Mucosa of gallbladder (tissue), 1 donor: ENCODE measurements around the gene MKRN2OS. TPM values are rescaled to one million over a fixed set of nuclear protein-coding genes. Genes with fewer than 3 reads are reported as not detected.

ENCODE experiments used
- DNase-seq: peaks from one replicate; pipeline ENCODE4 v3.0.0-alpha.2; 2020; ENCODE audit warnings: low spot score
- total RNA-seq: library from RNA; stranded (reverse); gene quantifications from one replicate; pipeline ENCODE4 v1.2.1, GENCODE V29; 2021
- donor health status: DM: no; HTN: no; CAD: no.

Gene MKRN2OS, protein sequence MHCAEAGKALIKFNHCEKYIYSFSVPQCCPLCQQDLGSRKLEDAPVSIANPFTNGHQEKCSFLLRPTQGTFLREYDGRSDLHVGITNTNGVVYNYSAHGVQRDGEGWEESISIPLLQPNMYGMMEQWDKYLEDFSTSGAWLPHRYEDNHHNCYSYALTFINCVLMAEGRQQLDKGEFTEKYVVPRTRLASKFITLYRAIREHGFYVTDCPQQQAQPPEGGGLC
- total RNA-seq, result 8.2 TPM

DNA sequence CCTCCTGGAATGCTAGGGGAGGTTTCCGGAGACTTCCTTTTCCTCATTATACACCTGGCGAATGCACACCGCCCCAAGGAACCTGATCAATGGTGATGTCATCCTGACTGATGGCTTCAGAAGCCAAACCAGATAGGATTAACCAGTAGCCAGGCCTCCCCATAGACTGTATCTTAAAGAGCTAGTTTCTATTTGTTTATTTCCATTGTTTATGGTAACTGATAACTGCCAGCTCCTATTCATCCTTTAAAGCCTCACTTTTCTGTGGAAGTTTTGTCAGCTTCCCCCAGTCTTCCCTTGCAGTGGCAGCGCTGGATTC, at the start of gene MKRN2OS:
Gene MKRN2OS (minus strand): TSS at position 27 of the 319 bp plus-strand sequence. CDS start 35 bp downstream, outside the sequence.
- DNase-seq, result peak; percentile 77

DNA sequence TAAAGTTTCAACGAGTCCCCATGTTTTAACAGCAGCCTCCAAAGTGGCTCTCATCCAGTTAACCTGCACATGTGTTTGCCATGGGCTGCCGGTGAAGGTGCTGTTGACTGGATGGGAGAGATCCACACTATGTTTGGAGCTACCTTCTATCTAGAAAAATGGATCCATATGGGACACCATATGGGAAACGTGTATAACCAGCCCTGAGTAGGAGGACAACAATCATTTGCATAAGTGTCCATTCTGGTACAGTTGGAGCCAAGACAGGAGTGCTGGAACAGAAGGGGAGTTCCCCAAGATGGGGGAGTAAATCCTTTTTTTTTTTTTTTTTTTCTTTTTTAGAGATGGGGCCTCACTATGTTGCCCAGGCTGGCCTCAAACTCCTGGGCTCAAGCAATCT, 48.2 kb upstream of the MKRN2OS start:
- no peak for DNase-seq

DNA sequence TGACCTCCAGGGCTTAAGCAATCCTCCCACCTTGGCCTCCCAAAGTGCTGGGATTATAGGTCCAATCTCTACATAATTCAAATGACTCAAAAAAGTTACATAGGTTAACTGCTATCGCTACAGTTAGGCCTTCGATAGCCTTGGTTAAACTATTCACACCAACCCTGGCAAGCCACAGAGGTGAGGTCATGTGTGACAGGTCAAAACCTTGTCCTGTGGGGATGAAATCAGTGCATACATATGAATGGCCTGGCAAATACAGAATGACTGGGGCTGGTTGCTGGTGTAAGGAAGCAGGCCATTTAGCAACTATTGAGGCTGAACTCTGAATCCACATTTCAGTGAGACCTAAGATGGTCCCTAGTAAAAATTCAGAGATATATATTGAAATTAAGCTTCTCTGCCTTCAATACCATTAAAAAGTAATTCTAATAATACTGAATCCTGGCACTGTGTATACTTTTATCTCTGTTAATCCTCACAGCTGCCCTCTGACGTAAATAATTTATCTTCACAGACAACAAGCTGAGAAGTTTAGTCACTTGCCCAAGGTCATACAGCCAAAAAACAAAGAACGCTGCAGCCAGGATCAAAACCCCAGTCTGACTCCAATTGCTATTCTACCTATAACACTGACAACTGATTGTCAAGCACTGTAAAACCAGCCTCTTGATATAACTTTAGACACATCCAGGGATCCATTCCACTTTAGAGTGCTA, 46.9 kb upstream of the MKRN2OS start:
- no peak for DNase-seq

DNA sequence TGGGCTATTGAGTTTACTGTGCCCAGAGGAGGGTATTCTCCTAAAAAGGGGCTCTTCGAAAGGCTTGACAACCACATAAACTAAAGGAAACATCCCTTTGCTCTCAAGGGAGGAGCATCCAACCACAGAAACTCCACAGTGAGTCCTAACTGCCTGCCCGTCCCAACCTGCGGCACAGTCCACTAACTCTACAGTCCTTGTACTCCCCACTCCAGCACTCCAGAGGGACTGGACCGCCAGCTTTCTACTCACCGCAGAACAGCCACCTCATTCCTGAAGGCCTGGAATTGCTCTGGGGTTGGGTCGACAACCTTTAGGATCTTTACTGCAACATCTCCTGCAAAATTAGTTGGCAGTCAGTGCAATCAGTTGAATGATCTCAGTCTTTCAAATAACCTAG, 46.2 kb upstream of the MKRN2OS start:
- no peak for DNase-seq

DNA sequence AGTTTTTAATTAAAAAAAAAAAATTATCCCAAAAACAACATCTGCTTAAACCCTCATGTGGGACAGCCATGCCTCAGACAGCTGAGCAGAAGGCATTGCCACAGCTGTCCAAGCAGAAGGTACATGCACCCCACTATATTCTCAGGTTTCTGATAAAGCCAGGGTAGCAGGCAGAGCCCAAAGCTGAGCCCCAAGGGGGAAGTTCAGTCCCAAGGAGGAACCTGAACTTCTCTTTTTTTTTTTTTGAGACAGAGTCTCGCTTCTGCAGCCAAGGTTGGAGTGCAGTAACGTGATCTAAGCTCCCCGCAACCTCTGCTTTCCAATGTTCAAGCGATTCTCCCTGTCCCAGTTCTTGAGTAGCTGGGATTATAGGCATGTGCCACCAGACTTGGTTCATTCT, 44.8 kb upstream of the MKRN2OS start:
- DNase-seq, result no peak

DNA sequence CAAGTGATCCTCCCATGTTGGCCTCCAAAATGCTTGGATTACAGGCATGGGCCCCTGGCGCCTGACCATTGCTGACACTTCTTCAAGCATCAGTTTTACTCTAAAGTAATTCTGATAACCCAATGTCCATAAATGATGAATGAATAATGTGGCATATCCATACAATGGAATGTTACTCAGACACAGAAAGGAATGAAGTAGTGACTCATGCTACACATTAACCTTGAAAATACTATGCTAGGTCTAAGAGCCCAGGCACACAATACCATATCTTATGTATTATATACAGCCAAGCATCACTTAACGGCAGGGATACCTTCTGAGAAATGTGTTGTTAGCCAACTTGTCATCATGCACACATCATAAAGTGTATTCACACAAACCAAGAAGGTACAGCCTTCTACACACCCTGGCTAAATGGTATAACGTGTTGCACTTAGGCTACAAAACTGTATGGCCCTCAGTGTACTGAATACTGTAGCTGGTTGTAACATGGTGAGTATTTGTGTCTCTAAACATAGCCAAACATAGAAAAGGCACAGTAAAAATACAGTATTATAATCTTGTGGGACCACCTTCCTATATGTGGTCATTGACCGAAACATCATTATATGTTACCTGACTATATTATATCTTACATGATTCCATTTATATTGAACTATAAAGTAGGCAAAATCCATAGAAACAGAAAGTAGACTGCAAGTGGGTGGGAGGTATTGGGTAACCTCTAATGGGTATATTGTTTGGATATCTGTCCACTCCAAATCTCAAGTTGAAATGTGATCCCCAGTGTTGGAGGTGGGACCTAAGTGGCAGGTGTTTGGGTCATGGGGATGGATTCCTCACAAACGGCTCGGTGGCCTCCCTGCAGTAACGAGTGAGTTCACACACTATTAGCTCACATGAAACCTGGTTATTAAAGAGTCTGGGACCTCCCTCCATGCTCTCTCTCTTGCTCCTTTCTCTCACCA, 43.0 kb upstream of the MKRN2OS start:
- no peak for DNase-seq

DNA sequence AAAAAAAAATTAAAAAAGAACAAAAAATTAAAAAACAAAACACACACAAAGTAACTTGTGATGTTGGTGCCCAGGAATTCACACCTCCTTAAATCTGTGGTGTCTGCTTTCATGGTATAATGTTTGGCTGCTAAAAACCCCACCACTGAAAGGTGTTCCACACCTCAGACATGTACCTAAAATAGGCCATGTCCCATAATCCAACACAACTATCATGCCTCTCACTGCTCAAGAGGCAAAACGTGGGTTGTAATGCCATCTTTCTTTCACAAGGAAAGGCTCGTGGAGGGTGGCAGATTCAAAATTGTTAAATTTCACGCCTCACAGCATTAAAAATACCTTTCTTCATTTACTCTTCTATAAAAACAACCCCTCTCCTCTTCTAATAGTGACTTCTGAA, 41.1 kb upstream of the MKRN2OS start:
- DNase-seq, result no peak

DNA sequence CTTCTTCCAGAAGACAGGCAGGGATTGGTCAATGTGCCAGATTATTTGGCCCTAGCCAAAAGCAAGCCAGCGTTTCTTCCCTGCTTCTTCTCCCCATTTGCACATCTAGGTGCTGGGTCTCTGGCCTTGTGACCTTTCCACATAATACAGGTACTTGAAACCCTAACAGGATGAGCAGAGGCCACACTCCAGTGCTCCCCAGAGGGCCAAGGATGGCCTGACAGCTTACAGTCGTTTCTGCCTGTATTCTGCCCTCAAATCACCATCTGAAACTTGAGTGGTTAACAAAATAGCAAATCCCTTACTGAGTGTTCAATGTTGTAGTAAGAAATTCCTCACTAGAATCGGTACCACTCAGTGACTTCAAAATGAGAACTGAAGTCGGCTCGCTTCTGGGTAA, 40.7 kb upstream of the MKRN2OS start:
- DNase-seq, result no peak

DNA sequence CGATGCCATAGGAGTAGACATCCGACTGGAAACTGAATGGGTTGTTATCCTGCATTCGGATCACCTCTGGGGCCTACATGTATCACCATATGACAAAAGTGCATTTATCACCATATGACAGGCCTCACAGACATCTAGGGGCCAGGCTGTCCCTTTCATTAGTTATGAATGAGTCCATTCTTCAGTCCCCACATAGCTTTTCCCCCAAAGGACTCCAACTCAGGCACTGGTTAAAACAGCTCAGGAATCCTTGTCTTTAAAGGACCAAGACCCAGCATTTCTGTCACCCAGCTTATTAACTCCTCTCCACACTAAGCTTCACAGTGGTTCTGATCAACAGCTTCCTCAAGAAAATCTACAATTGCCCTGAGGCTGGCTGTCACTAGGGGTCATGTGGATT, 39.9 kb upstream of the MKRN2OS start:
- no peak for DNase-seq

DNA sequence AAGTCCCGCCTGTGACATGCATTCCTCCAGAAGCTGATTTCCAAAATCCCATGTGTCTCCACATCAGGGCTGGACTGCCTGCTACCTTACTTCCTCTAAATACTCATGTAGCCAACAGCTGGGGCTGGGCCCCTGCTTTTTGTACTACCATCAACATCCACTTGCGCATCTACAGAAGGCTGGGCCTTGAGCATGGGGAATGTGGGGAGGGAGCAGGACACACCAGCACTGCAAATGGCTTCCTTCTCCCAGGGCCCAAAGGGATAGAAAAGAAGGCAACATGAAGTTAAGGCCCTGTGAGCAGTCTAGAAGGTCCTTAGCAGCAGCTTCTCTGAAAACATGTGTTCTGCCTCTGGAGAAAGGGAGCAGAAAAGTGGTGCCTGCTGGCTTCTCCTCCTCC, 38.8 kb upstream of the MKRN2OS start:
- DNase-seq, result no peak

DNA sequence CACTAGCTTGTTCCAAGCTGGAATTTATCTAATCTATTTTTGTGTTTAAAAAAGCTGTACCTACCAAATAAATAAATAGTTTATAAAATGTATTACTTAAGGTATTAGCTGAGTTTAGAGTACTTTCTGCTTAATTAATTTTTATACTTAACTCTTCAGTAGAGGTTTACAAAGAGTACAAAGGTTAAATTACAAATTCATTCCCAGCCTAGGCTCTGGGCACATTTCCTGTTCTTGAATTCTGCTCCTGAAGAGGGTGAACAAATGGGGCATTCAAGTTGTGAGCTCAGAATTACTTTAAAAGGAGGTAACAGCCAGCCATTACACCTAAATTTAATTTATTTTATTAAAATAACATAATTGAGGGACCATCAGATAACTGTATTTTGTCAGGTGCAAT, 38.0 kb upstream of the MKRN2OS start:
- no peak for DNase-seq

DNA sequence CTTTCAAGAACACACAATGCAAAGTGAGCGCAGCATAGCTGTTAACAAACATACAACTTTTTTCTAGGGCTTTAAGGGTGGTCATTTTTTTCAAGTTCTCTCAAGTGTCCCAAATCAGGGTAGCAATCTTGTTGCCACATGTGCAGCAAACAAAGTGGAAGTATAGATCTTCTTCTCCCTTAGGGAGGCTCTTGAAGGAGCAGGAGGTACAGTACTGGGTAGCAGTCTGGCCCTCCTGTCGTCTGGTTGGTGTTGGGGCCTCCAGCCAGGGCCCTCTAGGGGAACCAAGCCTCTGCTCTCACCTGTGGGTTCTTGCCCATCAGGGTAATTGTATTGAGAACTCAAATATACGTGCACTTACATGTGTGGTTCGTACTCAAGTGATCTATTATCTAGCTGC, 37.4 kb upstream of the MKRN2OS start:
- no peak for DNase-seq

DNA sequence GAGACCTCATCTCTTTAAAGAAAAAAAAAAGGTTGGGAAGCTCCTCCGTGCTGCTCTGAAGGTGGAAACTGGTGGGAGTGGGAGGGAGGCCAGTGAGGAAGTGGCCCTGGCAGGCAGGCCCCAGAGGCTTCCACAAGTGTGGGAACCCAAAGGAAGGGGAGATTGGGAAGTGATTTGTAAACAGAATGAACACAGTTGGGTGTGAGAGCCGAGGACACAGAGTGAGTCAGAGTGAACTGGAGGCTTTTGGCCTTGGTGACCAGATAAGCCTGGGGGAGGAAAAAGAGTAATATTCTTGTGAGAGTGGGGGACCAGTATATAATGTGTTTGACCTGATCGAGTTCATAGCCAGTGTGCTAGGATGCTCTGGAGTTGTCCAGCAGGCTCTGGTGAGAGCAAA, 34.6 kb upstream of the MKRN2OS start:
- no peak for DNase-seq

DNA sequence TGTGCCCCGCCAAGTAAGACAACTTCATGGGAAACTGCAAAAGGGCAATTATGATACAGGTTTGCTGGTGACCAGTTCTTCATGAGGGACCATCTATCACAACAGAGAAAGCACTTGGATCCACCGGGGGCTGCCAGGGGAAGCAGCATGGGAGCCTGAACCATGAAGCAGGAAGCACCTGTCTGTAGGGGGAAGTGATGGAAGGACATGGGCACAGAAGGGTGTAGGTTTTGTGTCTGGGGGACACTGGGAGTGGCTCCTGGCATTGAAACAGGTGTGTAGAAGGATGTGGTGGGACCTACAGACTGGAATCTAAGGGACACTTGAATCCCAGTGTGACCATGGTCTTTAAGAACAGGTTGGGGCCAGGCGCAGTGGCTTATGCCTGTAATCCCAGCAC, 34.2 kb upstream of the MKRN2OS start:
- DNase-seq, result no peak

DNA sequence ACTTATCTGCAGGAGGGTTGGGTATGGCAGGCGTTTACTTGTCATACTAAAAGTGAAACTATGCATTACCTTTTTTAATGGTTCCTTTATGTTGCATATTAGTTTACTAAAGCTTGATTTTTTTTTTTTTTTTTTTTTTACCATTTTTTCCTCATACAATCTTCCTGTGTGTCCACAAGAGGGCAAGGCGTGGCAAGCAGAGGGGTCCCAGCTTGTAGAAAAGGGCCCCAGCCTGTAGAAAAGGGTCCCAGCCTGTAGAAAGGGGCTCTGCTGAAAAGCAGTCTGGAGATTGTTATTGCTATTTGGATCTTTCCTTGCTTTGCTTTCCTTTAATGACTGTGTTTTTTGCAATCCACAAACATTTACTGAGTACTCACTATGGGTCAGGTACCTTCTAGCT, 33.4 kb upstream of the MKRN2OS start:
- DNase-seq, result no peak

DNA sequence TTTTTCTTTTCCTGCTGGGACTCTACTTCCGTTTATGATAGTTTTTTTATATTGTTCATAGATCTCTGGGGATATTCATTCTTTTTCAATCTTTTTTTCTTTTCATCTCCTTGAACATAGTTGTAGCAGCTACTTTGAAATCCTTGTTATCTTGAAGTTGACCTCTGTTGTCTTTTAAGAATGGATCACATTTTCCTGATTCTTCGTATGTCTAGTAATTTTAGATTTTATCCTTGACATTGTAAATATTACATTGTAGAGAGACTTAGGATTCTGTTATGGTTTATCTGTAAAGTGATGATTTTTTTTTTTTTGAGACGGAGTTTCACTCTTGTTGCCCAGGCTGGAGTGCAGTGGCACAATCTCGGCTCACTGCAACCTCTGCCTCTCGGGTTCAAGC, 32.1 kb upstream of the MKRN2OS start:
- no peak for DNase-seq

DNA sequence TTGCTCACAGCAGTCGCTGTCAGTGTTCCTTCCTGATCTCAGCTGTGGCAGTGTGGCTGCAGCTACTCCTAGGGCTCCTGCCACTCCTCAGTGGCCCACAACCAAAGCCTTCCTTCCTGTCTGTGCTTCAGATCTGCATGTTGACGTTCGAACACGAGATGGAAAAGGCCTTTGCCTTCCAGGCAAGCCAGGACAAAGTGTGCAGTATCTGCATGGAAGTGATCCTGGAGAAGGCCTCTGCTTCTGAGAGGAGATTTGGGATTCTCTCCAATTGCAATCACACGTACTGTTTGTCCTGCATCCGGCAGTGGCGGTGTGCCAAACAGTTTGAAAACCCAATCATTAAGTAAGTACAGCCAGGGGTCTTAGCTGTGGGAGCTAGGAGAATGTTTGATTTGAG, 29.4 kb upstream of the MKRN2OS start:
- no peak for DNase-seq

DNA sequence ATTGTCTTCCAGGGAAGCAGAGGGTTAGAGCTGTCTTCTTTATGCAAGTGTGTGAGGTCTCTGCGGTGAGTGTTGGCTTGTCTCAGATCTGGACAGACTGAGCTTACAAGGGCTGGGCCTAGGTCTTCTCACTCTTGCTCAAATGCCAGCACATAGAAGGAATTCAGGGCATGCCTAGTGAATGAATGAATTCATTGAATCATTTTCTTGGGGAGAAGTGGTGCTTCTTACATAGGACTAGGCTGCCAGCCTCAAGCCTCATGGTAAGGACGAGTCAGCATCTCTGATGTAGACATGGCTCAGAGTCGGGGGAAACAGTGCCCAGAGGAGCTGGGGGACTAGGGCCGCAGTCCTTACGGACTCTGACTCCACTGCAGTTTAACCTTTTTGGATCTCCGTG, 28.8 kb upstream of the MKRN2OS start:
- DNase-seq, result no peak

DNA sequence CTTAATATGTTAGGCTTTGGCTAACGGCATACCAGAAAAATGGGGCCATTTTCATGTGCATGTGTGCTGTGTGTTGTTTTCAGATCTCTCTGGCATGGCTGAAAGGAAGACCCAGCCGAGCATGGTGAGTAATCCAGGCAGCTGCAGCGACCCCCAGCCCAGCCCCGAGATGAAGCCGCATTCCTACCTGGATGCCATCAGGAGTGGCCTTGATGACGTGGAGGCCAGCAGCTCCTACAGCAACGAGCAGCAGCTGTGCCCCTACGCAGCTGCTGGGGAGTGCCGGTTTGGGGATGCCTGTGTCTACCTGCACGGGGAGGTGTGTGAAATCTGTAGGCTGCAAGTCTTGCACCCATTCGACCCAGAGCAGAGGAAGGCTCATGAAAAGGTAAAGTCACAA, 26.7 kb upstream of the MKRN2OS start:
- no peak for DNase-seq

DNA sequence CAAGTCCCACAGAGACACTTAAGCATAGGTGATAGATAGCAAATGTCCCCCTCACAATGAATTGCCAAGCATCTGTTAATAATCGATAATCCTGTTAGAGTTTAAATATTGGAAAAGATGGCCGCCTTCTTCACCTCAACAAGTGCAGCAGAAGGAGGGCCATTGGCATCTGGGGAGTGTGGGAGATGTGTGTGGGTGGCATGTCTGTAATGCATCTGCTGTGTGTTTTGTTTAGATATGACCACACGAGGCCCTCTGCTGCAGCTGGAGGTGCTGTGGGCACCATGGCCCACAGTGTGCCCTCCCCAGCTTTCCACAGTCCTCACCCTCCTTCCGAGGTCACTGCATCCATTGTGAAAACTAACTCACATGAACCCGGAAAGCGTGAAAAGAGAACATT, 24.5 kb upstream of the MKRN2OS start:
- DNase-seq, result no peak

DNA sequence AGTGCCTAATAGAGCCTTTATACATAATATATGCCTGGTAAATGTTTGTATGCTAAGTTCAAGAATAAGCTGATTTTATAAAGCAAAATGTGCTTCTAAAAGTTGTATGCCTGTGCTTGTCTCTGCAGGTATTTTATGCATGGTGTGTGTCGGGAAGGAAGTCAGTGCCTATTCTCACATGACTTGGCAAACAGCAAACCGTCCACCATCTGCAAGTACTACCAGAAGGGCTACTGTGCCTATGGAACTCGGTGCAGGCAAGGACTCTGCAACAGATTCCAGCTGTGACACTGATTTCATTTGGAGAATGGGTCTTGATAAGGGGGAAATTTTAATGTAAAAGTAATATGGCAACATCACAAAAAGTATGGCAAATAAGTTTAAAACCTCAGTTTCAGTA, 23.4 kb upstream of the MKRN2OS start:
- DNase-seq, result no peak

DNA sequence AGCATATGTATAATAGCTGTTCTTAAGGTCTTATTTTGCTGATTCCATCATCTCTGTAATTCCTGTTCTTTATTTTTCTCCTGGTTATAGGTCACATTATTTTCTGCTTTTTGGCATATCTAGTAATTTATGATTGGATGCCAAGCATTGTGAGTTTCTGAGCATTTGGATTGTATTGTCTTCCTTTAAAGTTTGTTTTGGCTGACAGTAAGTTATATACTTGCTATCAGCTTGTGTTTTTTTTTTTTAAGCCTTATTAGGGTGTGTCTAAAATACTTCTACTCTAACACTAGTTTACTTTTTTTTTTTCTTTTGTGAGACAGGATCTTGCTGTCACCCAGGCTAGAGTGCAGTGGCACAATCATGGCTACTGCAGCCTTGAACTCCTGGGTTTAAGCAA, 21.7 kb upstream of the MKRN2OS start:
- no peak for DNase-seq

DNA sequence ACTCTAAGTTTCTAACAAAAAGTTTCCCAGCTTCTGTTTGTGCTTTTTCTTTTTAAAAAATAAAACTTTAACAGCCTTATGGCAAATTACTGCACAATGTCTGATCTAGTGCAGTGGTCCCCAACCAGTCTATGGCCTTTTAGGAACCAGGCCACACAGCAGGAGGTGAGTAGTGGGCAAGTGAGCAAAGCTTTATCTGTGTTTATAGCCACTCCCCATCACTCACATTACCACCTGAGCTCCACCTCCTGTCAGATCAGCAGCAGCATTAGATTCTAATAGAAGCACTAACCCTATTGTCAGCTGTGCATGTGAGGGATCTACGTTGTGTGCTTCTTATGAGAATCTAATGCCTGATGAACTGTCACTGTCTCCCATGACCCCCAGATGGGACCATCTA, 17.2 kb upstream of the MKRN2OS start:
- no peak for DNase-seq
